Endothelial cell of umbilical vein (primary cell): ENCODE measurements around the gene USF2. TPM values are rescaled to one million over a fixed set of nuclear protein-coding genes. Genes with fewer than 3 reads are reported as not detected.

Experiments used
- BruUV-seq: library from RNA; stranded (reverse); fragments of 400-500 nt; replicated peaks from 2 replicates; lab custom pipeline; 2021; lab: Mats Ljungman, UMichigan
- CTCF ChIA-PET: fragments of 300-600, 350-600 bp; sonication (Branson Sonifier 250); formaldehyde crosslinking; loops from one replicate; lab custom pipeline; 2021; ENCODE audit warnings: antibody characterized with exemption, inconsistent platforms; lab: Charles Lee
- POLR2A ChIA-PET: fragments of 300-600, 350-600 bp; sonication (Branson Sonifier 250); formaldehyde crosslinking; loops from one replicate; lab custom pipeline; 2021; ENCODE audit warnings: antibody characterized with exemption, inconsistent platforms; lab: Charles Lee
- DNase-seq: peaks from one replicate; pipeline ENCODE4 v3.0.0-alpha.2; 2011; ENCODE audit warnings: low read depth, low spot score
- FAIRE-seq: peaks from 2 replicates; lab custom pipeline; 2011; peaks lifted over from hg19 to GRCh38; lab: Jason Lieb, UNC
- H2AFZ ChIP-seq: 2 replicates; pipeline ENCODE4 v1.6.0; 2012; ENCODE audit warnings: low read depth, low read length, control low read depth, inconsistent platforms
- H3K27ac ChIP-seq: 2 replicates; pipeline ENCODE4 v1.5.1; 2011; ENCODE audit warnings: low read depth, mild to moderate bottlenecking, control low read depth, low read length, moderate library complexity; ENCODE audit not compliant: insufficient read depth
- H3K27me3 ChIP-seq, 2 experiments: 2 replicates each; pipeline versions ENCODE4 v1.6.0 to v1.6.1; 2011; ENCODE audit warnings: low read length in 2 of 2, mixed read lengths in 1 of 2; ENCODE audit not compliant: control insufficient read depth in 2 of 2, insufficient read depth in 2 of 2
- H3K36me3 ChIP-seq, 2 experiments: 2 replicates in 1 of 2; 3 replicates in 1 of 2; pipeline ENCODE4 v1.5.1; 2011; ENCODE audit warnings: low read length in 2 of 2, mild to moderate bottlenecking in 1 of 2, moderate library complexity in 1 of 2; ENCODE audit not compliant: control insufficient read depth in 2 of 2, insufficient read depth in 2 of 2; ENCODE audit errors: extremely low read depth in 1 of 2
- H3K4me1 ChIP-seq: 3 replicates; pipeline ENCODE4 v1.5.1; 2011; ENCODE audit warnings: mild to moderate bottlenecking, low read length; ENCODE audit not compliant: control insufficient read depth, insufficient read depth; ENCODE audit errors: extremely low read depth
- H3K4me2 ChIP-seq: 2 replicates; pipeline ENCODE4 v1.6.1; 2011; ENCODE audit warnings: low read length, control low read depth, mixed read lengths; ENCODE audit not compliant: insufficient read depth
- H3K4me3 ChIP-seq, 3 experiments: fragments of 200-600 bp in 1 of 3; sonication (generic), shearing (Covaris generic) in 1 of 3; replicated peaks in 1 of 3; 2 replicates each; pipeline ENCODE4 v1.5.1; 2011 to 2016; ENCODE audit warnings: control low read depth in 3 of 3, low read length in 3 of 3, mild to moderate bottlenecking in 2 of 3, inconsistent platforms in 1 of 3, low read depth in 1 of 3, moderate library complexity in 1 of 3; ENCODE audit not compliant: insufficient read depth in 1 of 3
- H3K79me2 ChIP-seq: 2 replicates; pipeline ENCODE4 v1.6.0; 2012; ENCODE audit warnings: low read length, inconsistent platforms; ENCODE audit not compliant: control insufficient read depth, insufficient read depth
- H3K9ac ChIP-seq: replicated peaks from 2 replicates; pipeline ENCODE3; 2011; ENCODE audit warnings: low read length, control low read depth; ENCODE audit not compliant: insufficient read depth; ENCODE audit errors: extremely low read depth
- H3K9me1 ChIP-seq: replicated peaks from 3 replicates; pipeline ENCODE4 v1.6.0; 2011; ENCODE audit warnings: mild to moderate bottlenecking, low read length; ENCODE audit not compliant: control insufficient read depth, insufficient read depth; ENCODE audit errors: extremely low read depth
- H3K9me3 ChIP-seq: replicated peaks from 2 replicates; pipeline ENCODE4 v1.5.1; 2012; ENCODE audit warnings: low read length, inconsistent platforms; ENCODE audit not compliant: control insufficient read depth, insufficient read depth
- H4K20me1 ChIP-seq: replicated peaks from 2 replicates; pipeline ENCODE3; 2011; ENCODE audit warnings: mild to moderate bottlenecking, low read length; ENCODE audit not compliant: control insufficient read depth, insufficient read depth; ENCODE audit errors: extremely low read depth
- CTCF ChIP-seq, 2 donors: IDR thresholded peaks; 1 replicate in 1 of 2; 2 replicates in 1 of 2; pipeline ENCODE4 v1.5.1; 2011; ENCODE audit warnings: low read length in 2 of 2, mild to moderate bottlenecking in 2 of 2, moderate library complexity in 2 of 2, control low read depth in 1 of 2, inconsistent platforms in 1 of 2, low read depth in 1 of 2; ENCODE audit not compliant: insufficient read depth in 1 of 2; ENCODE audit errors: extremely low read depth in 1 of 2
- EZH2 ChIP-seq: IDR thresholded peaks from 2 replicates; pipeline ENCODE4 v1.6.1; 2012; ENCODE audit warnings: borderline replicate concordance, low read depth, mild to moderate bottlenecking, moderate library complexity, low read length, inconsistent platforms; ENCODE audit not compliant: severe bottlenecking
- FOS ChIP-seq: IDR thresholded peaks from 2 replicates; pipeline ENCODE4 v1.6.1; 2011; ENCODE audit warnings: mild to moderate bottlenecking, low read length, moderate library complexity, borderline replicate concordance; ENCODE audit not compliant: insufficient read depth
- GATA2 ChIP-seq: IDR thresholded peaks from 2 replicates; pipeline ENCODE4 v1.7.0; 2011; ENCODE audit warnings: low read depth, mild to moderate bottlenecking, moderate library complexity, mixed read lengths, low read length; ENCODE audit not compliant: insufficient read length, insufficient read depth
- JUN ChIP-seq: IDR thresholded peaks from 2 replicates; pipeline ENCODE4 v1.6.1; 2011; ENCODE audit warnings: borderline replicate concordance, low read depth; ENCODE audit not compliant: insufficient read length, insufficient read depth
- MAX ChIP-seq: IDR thresholded peaks from 2 replicates; pipeline ENCODE4 v1.6.1; 2011; ENCODE audit not compliant: insufficient read depth, insufficient read length
- MYC ChIP-seq: IDR thresholded peaks from one replicate; pipeline ENCODE4 v1.6.1; 2011; ENCODE audit warnings: mild to moderate bottlenecking, low read depth, low read length
- POLR2A ChIP-seq: IDR thresholded peaks from 2 replicates; pipeline ENCODE4 v1.6.1; 2012; ENCODE audit warnings: low read depth, mild to moderate bottlenecking, control low read depth, low read length
- POLR2AphosphoS5 ChIP-seq: IDR thresholded peaks from 2 replicates; pipeline ENCODE4 v1.6.1; 2012; ENCODE audit warnings: low read depth, mild to moderate bottlenecking, control low read depth, low read length, moderate library complexity; ENCODE audit not compliant: insufficient read depth
- dilution Hi-C: fragments of 300-500 bp; cut with MboI; formaldehyde crosslinking; loops from one replicate; pipeline ENCODE4 v1.15.0; 2019; ENCODE audit warnings: low sequenced_read_pairs; ENCODE audit not compliant: extremely low pct_ligation_motif_present
- intact Hi-C: fragments of 100-400 bp; cut with micrococcal nuclease; formaldehyde crosslinking; loops from one replicate; pipeline ENCODE4 v1.10.0; 2022
- polyA plus RNA-seq, 4 experiments: library from polyadenylated mRNA; depleted of rRNA in 3 of 4; stranded (reverse) in 3 of 4; unstranded in 1 of 4; fragments of >200 nt; gene quantifications; 2 replicates each; pipeline versions ENCODE4 v1.2.1 to v1.2.3, GENCODE V29; 2011 to 2012; ENCODE audit warnings: missing spikeins in 1 of 4
- total RNA-seq: library from RNA; stranded (reverse); gene quantifications from 2 replicates; pipeline ENCODE4 v1.2.3, GENCODE V29; 2021

USF2 gene
- total and polyA plus RNA-seq, 2 donors (not counting 3 experiments of a cell fraction or from before 2014, with no cell fraction given): 75.0 to 76.8 TPM

GRCh38 chr19:35222373-35223015 is 46.3 kb upstream of the USF2 start:
- H3K36me3 ChIP-seq: no peaks in the 10 kb centered on the region
- H3K79me2 ChIP-seq: no peaks in the 10 kb centered on the region
- TF ChIP-seq GATA2 (no peak), POLR2AphosphoS5 (no peak), MYC (no peak), EZH2 (no peak), FOS (no peak), CTCF (IDR thresholded peaks at IDR 0.05; ENCODE audit: extremely low read depth in 1 of 2, insufficient read depth in 1 of 2, low read depth in 1 of 2, low read length in 2 of 2) (no peak), MAX (no peak), JUN (no peak), POLR2A (no peak)
- peaks cover 0 to 2% of the 10 kb centered on the region in 2 experiments for H3K27me3 ChIP-seq
- no peak for FAIRE-seq
- no peaks in the 10 kb centered on the region for H3K4me1 ChIP-seq
- ChIA-PET CTCF (interaction anchor here (1.0 kb wide), 1 partner anchor 32 kb away, joined by 3 read pairs; no protein-coding TSS in a partner anchor), POLR2A (no interaction called here)
- no peak overlapping the region for H3K27ac ChIP-seq
- dilution Hi-C loops (no loop called here), intact Hi-C loops (no loop called here)
- H4K20me1 ChIP-seq: no peaks in the 10 kb centered on the region
- no peak overlapping the region for H3K4me2 ChIP-seq
- BruUV-seq: no TSS peak
- H2AFZ ChIP-seq: no peak overlapping the region
- H3K9ac ChIP-seq: no peak overlapping the region
- H3K9me3 ChIP-seq: no peaks in the 10 kb centered on the region
- no peaks in the 10 kb centered on the region for H3K9me1 ChIP-seq
- no peak for DNase-seq
- no peak overlapping the region for H3K4me3 ChIP-seq
